Activated CD8-positive, alpha-beta memory T cell treated with anti-CD3 and anti-CD28 coated beads, Interleukin-2, amount 50 U/mL, for 4 hours (primary cell): ENCODE measurements around the gene TP53I3.
"Not testable (repeated sequence)": the region's sequence is repeated elsewhere in the genome, so short reads cannot be mapped to it uniquely, and the experiment has no call there.

Source experiments
- DNase-seq: peaks from one replicate; pipeline ENCODE4 v3.0.0-alpha.2; 2020

TP53I3 gene

GRCh38 chr2:24095171-24095677, 10.6 kb upstream of the TP53I3 start:
- not testable (repeated sequence) for DNase-seq

DNA sequence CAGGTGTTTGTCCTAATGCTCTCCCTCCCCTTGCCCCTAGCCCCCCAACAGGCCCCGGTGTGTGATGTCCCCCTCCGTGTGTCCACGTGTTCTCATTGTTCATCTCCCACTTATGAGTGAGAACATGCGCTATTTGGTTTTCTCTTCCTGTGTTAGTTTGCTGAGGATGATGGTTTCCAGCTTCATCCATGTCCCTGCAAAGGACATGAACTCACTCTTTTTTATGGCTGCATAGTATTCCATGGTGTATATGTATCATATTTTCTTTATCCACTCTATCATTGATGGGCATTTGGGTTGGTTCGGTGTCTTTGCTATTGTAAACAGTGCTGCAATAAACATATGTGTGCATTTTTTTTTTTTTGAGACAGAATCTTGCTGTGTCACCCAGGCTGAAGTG, 8.6 kb upstream of the TP53I3 start:
- not testable (repeated sequence) for DNase-seq

- no peak for DNase-seq
Observed at GRCh38 chr2:24088821-24089359, 4.3 kb upstream of the TP53I3 start.

GRCh38 chr2:24087032-24087431, 2.4 kb upstream of the TP53I3 start:
- DNase-seq: no peak

- DNase-seq: no peak
Observed at GRCh38 chr2:24086241-24086640, 1.6 kb upstream of the TP53I3 start.

- DNase-seq: no peak
Observed at GRCh38 chr2:24085200-24085489, 511 bp upstream of the TP53I3 start.

- no peak for DNase-seq
Observed at GRCh38 chr2:24083567-24084385, 858 bp downstream of the TP53I3 start.

GRCh38 chr2:24082787-24083566, 1.7 kb downstream of the TP53I3 start:
- DNase-seq: no peak

GRCh38 chr2:24080701-24081100, 3.9 kb downstream of the TP53I3 start:
- DNase-seq: no peak

DNA sequence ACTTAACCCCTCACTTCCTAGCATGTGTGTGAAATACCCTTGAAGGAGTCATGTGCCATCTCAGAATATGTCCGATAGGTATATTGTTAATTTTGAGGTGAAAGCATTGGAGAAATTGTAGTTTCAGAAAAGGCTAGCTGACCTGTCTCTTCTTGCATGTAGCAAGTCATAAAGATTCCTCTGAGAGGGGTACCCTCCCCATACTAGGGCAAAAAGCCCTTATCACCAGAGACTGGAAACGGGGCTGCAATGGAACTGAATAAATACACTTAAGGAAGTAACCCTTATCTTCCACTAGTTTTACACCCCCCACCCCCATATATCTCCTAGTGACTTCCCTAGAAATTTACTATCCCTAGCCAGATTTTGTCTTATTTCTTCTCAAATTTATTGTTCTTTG, 6.8 kb downstream of the TP53I3 start:
- DNase-seq: no peak

GRCh38 chr2:24077535-24077877, 7.1 kb downstream of the TP53I3 start:
- no peak for DNase-seq

DNA sequence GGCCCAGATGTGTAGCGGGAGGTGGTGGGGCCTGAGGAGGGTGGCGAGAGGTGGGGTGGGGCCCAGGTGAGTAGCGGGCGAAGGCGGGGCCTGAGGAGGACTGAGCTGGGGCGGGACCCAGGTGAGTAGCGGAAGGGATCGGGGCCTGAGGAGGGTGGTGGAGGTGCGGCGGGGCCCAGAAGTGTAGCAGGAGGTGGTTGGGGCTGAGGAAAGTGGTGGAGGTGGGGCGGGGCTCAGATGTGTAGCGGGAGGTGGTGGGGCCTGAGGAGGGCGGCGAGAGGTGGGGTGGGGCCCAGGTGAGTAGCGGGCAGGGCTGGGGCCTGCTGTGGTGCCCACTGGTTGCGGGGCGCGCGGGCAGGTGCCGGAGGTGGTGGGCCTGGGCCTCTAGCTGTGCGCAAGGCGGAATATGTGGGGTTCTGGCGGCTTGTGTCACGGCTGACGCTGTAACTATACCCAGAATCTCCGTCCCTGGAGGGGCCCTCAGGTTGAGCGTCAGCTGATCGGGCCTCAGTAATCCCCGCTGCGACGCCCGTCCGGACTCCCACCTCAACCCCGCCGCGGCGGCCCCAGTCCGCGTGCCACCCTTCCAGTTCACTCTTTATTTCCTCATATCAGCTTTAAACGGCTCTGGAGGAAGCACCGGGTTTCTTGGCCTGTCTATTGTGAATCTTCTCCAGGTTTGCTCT, 7.6 kb downstream of the TP53I3 start:
- no peak for DNase-seq

DNA sequence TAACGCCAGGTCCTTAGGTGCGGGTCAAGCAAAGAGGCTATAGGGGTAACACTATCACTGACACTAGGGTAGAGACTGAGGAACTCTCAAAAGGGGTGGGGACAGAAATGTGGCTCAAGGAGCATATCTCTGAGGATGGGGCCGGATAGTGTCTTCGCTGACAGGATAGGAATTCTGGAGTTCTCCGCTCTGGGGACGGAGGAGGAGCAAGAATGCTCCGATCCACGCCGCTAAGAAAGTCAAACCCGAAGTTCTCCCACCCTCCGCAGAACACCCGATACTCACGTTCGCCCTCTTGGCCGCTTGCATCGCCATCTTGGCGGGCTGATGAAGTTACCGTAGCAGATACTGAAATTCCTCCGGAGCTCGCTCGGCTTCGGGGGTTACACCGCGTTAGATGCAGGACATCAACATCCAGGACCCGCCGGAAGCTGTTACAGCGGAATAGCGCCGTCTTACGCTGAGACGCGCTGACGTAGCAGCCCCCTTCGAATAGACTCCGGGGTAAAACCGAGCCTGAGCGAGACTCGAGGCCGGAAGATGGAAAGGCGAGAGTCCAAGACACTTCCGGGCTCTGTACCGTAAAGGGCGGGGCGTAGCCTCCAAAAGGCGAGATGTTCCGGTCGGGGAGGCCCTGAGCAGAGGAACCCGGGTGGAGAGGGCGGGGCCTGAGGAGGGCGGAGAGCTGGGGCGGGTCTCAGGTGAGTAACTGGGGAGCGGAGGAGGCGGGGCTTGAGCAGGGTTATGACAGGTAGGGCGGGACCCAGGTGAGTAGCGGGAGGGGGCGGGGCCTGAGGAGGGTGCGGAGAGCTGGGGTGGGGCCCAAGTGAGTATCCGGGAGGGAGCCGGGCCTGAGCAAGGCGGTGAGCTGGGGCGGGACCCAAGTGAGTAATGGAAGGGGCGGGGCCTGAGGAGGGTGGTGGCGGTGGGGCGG, 8.5 kb downstream of the TP53I3 start, which contains the start of gene SF3B6:
Gene SF3B6, minus strand, starts transcription at position 412 of the 934 bp plus-strand sequence. Its CDS starts 97 bp downstream, at position 315.
- DNase-seq: peak; percentile 100

DNA sequence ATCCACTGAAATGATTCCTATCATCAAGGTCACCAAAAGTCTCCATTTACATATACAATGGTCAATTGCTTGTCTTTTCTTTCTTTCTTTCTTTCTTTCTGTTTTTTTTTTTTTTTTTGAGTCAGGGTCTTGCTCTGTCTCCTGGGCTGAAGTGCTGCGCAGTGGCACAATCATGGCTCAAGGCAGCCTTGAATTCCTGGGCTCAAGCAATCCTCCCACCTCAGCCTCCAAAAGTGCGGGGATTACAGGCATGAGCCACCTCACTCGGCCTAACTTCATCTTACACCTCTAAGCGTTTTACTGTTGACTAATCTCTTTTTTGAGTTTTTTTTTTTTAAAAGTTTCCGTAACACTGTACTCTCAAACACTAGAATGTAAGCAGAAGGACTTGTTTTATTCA, 9.4 kb downstream of the TP53I3 start:
- DNase-seq: no peak

DNA sequence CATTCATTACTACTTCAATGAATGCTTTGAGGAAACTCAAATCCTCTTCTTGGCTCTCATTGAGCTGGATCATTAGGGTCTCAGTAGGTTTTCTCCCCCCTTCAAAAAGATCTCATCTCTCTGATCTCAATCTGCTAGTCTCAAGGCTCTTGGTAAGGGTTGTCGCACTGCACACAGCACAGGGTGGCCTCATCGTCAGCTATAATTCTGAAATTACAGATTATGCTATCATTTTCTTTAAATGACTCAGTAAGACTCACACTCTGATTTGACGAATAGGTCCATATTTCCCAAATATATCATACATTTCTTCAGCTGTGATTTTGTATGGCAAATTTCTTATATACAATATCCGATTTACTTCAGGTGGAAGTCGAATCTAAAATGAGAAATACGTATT, 10.8 kb downstream of the TP53I3 start:
- no peak for DNase-seq

DNA sequence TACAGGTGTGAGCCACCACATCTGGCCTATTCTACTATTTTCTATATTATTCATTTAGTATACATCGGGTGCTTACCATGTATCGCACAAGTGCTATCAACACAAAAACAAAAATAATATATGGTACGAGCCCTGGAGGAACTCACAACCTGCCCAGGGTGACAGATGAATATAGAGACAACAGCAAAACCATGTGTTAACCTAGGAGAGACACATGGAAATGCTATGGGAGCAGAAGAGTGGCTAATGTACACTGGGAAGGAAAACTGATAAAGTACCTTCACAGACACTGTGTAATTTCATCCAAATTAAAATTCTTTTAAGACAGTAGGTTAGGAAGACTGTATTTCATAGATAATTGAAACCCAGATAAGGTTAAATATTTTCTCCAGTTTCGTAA, 12.4 kb downstream of the TP53I3 start:
- DNase-seq: no peak

DNA sequence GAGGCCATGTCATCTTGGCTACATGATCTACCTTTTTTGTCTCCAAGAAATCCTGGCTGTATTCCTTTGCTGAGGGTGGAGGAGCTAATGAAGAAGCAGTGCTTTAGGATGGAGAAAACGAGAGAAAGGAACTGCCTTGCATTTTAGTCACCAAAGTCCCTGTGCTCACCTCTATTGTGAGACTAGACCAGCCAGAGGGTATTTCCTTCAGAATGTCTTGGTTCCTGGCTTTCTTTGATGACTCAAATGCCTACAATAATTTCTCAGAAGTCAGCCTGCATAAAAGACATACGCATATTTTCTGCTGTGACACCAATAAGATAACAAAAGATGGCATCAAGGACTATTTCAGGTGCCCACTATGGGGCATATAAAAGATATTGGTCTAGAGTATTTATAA, 19.3 kb downstream of the TP53I3 start:
- DNase-seq: no peak

DNA sequence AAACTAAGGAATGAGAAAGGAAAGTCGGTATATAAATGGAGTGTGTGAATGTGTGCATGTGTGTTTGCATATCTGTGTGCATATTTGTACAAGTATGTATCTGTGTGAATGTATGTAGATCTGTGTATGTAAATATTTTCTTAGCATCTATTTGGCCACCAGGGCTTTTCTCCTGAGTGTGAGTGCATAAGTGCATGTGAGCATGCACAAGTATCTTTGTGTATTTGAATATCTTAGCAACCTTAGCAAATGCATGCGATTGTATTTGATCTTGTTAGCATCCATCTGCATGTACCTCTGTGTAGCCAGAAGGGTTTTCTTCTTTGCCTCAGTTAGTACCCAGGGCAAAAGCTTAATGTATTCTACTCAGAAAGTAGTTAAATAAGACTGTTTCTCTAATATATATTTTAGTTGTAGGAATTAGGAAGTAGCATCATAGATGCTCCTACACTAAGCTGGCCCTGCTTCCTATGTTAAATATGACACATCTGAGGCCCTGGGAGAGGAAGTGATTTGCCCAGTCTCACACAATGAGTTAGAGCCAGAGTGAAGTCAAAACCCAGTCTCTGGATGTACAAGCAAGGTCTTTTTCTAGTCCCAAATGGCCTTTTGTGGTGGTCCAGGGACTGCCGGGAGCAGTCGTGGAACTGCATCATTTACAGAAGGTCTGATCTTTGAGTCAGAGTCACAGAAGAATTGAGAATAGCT, 25.9 kb downstream of the TP53I3 start:
- no peak for DNase-seq

DNA sequence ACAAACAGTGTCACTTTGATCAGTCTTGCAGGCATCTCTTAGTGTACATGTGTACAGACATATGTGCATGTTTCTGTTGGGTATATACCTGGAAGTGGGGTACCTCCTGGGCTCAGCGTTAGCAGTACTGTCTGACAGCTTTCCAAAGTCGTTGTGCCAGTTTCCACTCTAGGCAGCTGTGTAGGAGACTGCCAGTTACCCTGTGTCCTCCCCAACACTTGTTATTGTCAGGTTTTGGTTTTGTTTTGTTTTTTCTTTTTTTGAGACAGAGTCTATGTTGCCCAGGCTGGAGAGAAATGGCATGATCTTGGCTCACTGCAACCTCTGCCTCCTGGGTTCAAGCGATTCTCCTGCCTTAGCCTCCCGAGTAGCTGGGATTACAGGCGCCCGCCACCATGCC, 28.9 kb downstream of the TP53I3 start:
- DNase-seq: no peak

DNA sequence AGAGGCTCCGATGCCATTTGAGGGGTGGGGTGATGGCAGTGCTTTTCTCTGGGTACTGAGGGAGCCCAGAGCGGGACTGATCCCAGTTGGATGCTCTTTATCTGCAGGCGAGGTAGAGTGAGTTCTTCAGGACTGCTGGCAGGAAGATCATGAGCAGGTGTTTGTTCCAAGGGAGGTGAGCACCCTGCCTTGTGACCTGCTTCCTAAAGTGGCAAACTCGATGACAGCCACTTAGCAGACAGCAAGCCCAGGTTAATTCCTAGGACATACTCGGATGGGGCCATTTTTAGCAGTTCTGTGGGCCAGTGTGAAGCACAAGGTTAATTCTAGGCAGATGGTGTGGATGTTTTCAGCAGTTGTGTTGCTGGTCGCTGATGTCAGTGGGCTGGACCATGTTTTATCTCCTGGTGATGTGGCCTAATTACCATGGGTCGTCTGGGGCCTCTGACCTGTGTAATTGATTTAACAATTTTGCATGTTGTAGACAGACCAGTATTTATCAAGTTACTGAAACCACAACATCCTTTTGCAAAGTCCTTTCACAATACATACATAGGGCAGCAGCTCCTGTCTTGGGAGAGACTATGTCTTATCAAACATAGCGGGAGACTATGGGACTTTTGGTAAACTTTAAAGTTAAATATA, 30.1 kb downstream of the TP53I3 start:
- DNase-seq: no peak

GRCh38 chr2:24052951-24053350, 31.7 kb downstream of the TP53I3 start:
- DNase-seq: no peak
